GM19099 (cell line): Measurements from ENCODE around the gene GMPR.

Experiments used
- POLR2A ChIP-seq: IDR thresholded peaks from 3 replicates; pipeline ENCODE4 v1.6.1; 2011; ENCODE audit warnings: low read depth; ENCODE audit not compliant: insufficient read length; ENCODE audit errors: extremely low read depth

Gene GMPR

DNA sequence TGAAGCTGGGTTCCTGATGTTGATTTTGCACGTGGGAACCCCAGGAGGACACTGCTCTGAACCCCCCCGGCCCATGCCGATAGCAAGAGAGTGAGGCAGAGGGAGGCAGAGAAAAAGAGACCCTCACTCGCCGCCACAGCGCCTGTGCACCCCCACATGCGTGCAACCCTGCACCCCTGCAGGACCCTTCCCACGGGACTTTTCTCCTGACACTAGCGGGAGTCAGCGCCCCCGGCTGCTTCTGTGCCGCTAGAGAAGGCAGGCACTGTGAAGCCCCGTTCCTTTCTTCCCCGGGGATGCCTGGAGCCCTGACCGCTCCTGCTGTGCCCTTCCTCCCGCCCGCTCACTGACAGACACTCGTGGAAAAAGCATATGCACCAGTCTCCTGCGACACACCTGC lies 67.4 kb downstream of the GMPR start:
- TF ChIP-seq POLR2A: no peak

DNA sequence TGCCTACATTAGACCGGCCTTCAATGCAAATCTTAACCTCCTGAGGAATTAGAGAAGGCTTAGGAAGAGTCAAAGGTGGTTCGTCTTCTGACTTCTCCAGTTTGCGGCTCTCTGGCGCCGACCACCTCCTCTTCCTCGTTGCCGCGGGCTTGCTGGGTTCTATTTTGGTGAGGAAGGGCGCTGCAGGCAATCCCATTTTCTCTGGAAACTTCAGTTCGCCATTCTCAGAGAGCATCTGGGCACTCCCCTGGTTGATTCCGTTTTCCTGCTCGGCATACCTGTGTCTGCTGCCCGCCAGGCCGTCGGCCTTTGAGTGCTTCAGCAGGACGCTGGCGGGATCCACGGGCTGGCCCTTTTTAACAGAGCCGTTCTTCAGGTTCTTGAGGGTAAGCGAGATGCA lies 67.9 kb downstream of the GMPR start:
- no peak for TF ChIP-seq POLR2A

DNA sequence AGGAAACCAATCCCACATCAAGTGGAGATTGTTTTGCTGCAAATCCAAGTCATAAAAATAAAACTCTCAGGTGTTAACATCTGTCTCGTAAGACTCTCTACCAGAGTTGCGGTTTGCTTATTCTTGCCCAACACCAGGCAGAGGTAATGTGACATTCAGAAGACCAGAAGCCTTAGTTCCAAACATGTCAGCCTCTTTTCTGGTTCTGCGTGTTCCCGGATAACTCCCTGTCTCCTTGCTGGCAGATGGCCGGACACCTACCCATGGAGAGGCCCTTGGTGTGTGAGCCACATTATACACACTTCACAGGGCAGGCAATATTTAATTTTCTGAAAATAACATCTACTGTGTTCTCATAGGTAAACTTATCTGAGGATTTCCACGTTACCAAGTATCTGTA lies 73.4 kb downstream of the GMPR start:
- no peak for TF ChIP-seq POLR2A

DNA sequence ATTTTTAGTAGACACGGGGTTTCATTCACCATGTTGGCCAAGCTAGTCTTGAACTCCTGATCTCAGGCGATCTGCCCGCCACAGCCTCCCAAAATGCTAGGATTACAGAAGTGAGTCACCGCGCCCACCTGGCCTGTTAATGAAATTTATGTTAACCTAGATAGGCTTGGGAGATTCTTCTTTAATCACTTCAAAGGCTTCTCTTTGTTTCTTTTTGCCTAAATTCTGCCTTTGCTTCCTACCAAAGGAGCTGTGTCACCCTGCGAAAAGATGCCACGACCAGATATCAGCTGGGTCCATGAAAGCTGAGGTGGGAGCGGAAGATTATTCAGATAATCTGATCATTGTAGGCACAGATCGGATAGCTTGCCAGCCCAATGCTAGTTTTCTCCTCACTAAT lies 75.3 kb downstream of the GMPR start:
- TF ChIP-seq POLR2A: no peak

DNA sequence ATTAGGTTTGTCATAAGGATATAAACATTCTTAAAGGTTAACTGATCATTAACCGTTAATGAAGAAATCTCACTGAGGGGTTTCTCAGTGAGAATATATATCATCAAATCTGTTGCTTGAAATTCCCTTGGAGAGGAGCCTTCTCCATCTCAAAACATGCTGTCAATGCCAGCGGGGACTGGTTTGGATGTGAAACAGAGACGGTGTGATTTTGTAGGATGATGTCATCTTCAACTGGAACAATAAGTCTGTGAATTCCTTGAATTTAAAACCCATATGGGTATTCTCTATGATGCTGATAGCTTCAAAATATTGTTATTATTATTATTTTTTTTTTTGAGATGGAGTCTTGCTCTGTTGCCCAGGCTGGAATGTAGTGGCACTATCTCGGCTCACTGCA lies 75.9 kb downstream of the GMPR start:
- TF ChIP-seq POLR2A: no peak

DNA sequence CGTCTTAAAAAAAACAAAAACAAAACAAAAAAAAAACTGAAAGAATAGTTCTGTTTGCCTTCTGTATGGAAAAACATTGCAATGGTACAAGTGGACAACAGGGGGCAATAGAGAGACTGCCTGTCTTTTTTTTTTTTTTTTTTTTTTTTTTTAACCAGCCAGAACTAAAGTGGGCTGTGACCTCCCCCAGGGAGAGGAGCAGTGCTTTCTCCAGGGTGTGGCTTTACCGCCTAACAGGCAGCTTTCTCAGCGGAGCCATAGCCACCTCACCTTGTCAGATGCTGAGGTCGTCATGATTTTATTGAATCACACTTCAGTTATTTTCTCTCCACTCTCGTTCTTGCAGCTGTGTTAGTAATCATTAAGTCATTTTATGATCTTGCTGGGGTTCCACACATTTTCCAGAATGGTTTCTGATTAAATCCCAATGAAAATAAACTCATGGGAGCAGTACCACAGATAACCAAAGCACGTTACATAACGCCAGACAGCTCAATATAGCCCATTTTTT lies 78.4 kb downstream of the GMPR start:
- no peak for TF ChIP-seq POLR2A

DNA sequence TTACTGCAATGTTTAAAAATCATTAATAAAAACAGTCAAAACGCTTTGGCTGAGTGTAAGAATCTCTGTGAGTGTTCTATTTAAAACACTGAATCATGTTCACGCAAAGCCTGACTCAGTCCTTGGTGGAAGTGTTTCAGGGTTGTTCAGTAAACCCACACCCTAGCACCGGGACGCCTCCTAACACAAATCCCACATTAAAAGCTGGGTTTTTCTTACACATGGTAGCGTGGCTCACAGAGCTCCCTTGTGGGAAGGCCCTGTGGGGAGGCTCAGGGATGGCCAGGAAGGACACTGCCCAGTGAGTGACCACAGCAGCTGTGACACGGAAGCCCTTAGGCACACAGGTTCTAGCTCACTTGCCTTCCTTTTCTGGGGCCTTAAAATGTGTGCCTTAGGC lies 80.2 kb downstream of the GMPR start:
- no peak for TF ChIP-seq POLR2A

DNA sequence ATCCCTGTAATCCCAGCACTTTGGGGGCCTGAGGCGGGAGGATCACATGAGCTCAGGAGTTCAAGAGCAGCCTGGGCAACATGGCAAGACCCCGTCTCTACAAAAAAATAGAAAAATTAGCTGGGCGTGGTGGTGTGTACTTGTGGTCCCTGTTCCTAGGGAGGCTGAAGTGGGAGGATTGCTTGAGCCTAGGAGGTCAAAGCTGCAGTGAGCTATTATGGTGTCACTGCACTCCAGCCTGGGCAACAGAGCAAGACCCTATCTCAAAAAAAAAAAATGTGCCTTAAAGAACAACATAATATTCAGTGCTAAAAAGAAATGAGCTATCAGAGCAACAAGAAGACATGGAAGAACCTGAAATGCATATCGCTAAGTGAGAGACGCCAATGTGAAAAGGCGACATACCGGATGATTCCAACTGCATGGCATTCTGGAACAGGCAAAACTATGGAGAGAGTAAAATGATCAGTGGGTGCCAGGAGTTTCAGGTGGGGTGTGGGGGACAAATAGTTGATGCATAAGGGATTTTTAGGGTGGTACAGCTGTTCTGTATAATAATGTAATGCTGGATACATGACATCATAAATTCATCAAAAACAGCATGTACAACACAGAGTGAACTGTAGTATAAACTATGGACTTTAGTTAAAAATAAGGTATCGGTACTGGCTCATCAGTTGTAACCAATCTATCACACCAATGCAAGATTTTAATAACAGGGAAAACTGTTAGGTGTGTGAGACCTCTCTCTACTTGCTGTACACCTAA lies 80.8 kb downstream of the GMPR start:
- TF ChIP-seq POLR2A: no peak

DNA sequence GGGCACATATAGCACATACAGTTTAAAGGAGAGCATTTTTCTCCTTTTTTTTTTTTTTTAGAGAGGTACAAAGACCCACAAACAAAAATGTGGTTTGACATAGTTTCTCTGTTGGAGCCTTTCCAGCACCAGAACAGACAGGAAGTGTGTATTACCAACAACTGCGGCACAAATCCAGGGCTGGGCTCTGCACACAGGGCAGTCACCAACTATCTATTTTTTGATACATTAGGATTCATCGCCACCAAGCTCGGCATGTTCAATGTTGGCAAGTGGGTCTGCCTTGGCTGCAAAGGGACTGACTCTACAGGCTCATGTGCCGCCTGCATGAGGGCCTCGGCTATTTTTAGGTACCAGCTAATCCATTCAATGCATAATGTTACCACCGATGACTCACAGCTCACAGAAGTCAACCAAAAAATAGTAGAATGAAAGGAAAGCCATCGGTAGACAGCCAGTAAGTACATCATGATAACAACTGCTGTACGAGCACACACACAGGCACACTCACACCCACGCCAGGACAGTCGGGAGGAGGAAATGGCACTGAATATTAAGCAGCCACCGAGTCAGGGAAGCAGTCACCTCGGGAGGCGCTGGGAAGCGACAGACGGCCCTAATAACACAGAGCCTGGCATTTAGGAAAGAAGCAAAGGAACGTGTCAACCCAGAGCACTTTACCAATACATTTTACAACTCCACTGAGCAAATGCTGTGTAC lies 81.6 kb downstream of the GMPR start:
- TF ChIP-seq POLR2A: no peak

DNA sequence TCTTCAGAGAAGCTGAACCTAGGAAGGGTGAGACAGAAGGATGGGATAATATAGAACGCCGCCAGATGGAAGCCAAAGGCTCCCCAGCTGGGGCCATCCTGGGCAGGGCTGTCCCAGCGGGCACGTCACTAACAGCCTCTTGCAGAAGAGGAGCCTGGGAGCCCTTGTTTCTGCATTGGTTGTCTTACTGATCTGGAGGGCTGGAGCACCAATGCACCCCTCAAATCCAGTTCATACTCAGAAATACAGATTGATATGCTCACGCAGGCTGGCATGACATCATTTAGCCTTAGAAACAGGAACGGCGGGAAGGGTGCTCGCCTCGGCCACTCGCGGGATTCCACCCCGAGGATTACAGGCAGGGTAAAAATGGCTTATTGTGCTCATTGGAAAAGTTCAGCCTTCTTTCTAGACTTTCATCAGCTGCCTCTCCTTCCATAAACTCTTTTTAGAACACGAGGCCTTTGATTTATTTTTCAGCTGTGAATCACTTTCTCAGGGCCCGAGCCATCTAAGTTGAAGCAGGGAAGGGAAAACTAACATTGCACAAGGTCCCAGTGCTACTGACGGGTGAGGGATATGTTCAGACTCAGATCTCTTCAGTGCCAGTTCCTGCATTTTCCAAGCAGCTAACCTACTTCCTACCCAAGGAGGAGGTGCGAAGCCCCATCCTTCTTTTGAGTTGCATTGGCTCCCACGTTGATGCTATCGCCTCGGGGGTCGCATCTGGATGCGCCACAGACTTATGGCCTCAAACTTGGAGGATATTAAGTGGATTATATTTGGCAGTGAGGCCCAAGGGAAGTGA lies 82.3 kb downstream of the GMPR start:
- TF ChIP-seq POLR2A: no peak

DNA sequence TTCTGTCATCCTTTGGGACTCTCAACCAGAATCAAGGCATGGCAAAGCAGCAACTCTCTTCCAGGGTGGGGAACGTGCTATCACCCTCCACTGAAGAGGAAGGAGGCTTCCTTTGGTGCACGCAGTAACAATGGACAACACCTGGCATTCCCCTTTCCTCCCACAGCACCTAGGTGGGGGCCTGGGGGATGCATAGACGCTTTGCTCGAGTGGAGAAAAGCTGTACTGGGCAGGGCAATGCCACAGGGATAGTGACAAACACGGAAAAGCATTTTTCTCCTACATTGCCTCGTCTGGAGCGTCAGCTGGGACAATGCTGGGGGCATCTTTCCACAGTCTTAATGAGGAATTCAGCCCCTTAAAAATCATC lies 82.9 kb downstream of the GMPR start:
- TF ChIP-seq POLR2A: no peak

DNA sequence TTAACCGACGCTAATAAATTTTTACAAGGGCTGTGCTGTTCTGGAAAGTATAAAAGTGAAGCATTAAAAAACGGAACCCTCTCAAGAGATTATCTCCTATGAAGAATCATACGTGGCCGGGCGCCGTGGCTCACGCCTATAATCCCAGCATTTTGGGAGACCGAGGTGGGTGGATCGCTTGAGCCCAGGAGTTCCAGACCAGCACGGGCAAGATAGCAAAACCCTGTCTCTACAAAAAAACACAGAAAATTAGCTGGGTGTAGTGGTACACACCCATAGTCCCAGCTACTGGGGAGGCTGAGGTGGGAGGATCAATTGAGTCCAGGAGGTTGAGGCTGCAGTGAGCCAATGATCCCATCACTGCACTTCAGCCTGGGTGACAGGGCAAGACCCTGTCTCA lies 83.4 kb downstream of the GMPR start:
- no peak for TF ChIP-seq POLR2A

DNA sequence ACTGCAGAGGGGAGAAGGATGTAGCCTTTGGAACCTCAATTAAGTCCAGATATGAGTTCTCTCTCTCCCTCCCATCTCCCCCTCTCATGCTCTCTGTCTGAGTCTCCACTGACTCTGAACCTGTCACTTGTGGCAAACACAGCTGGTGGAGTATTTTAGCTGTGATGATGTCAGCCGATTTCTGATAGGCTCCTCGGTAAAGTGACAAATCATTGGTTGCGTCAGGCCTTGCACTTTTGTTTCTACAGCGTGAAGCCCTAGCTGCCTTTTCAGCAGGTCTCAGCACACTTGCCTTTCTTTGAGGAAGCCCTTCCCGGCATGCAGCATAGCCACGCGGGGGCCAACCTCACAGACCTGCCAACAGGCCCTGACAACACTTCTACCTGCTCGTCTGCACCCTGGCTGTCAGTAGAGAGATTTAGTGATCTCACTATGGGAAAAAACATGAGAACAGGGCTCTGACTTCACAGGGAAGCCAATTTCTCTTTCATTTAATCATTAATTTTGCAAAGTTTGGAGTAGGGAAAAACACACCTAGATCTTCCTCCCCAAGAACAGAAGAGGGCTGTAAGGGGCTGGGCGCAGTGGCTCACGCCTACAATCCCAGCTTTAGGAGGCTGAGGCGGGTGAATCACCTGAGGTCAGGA lies 84.4 kb downstream of the GMPR start:
- no peak for TF ChIP-seq POLR2A

DNA sequence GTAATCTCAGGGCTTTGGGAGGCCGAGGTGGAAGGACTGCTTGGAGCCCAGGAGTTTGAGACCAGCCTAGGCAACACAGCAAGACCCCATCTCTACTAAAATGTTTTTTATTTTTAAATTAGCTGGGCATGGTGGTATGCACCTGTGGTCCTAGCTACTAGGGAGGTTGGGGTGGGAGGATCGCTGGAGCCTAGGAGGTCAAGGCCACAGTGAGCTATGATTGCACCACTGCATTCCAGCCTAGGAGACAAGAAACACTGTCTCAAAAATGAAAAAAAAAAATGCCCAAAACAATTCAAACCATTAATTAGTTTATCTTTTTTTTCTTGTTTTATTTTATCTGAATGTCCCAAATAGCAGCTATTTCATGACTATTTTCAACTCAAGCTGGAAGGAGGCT lies 85.8 kb downstream of the GMPR start:
- TF ChIP-seq POLR2A: no peak

DNA sequence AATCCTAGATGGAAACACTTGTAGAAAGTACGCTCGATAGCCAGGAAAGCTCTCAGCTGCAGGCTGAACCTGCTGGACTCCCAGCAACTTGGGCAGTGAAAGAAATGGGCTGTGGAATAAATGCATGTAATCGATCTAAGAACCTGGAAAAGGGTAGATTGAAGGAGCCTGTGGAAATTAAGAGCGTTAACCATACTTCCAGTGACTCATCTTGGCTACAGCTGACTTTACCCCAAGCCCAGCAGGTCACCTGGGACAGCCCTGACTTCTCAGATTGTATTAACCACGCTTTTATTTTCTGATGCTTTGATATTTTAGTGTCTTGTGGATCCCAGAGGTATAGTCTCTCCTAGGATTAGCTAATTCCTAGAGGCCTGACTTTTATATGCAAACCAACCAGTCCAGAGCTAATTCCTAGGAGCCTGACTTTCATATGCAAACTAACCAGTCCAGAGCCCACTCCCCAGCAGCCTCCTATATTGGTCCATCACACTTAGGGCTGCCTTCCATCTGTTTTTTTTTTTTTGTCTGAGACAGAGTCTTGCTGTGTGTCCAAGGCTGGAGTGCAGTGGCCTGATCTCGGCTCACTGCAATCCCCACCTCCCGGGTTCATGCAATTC lies 86.3 kb downstream of the GMPR start:
- TF ChIP-seq POLR2A: no peak

DNA sequence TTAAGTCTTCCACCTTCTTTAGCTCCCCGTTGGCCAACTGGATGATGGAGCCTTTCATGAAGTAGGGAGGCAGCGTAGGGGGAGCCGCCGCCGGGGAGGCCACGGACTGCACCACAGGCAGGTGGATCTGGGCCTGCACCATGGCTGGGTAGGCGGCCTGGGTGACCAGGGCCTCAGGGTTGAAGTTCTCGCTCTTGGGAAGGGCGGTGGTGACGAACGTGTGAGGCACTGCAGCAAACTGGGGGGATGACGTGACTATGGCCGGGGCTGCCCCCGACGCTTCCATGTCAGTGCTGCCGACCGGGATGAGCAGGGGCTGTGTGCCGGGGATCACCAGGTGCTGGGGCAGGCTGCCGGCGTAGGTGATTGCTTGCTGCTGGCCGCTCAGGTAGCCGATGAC lies 88.1 kb downstream of the GMPR start:
- no peak for TF ChIP-seq POLR2A
